ENCODE results near the gene SEMA6B. TPM values are rescaled to one million over a fixed set of nuclear protein-coding genes. Genes with fewer than 3 reads are reported as not detected.

Gene SEMA6B
- total and polyA plus RNA-seq, 2 of the 8 experiments (the other 6 are each of a cell fraction or from before 2014, with no cell fraction given) = 31.3 to 54.4 TPM

GRCh38 chr19:4555657-4556561 lies 3.6 kb downstream of the SEMA6B start:
- peaks cover 0 to 7% (median 3%) of the 10 kb centered on the region in 4 experiments; a peak in 4 of 7 replicates for H3K4me1 ChIP-seq (replicated peaks in 1 of 4; ENCODE audit: control insufficient read depth in 3 of 4, insufficient read depth in 4 of 4, low read length in 3 of 4)

More at GRCh38 chr19:4555657-4556561, 3.6 kb downstream of the SEMA6B start:
- Histone ChIP-seq H3K9ac (replicated peaks in 1 of 4; ENCODE audit: extremely low read depth in 1 of 4, low read depth in 3 of 4, low read length in 3 of 4) (no peak overlapping the region), H3K23ac (ENCODE audit: insufficient read length) (no peak overlapping the region), H2AFZ (ENCODE audit: low read length) (no peak overlapping the region), H2BK15ac (ENCODE audit: low read length) (no peak overlapping the region), H3K56ac (replicated peaks; ENCODE audit: insufficient read length, low read depth, low read length) (no peak overlapping the region), H2BK12ac (ENCODE audit: low read depth, low read length) (0 out of 2 replicates have a peak overlapping the region, but pooled peaks have one; percentile 19), H3K4me2 (ENCODE audit: insufficient read depth in 1 of 2, low read depth in 2 of 2, low read length in 2 of 2) (peak overlapping the region in 1 of 2 experiments; percentile 29; a peak in 2 of 4 replicates), H3K23me2 (ENCODE audit: low read depth, low read length) (peaks cover 10% of the 10 kb centered on the region; the same call in 1 of the 2 replicates), H3K18ac (ENCODE audit: extremely low read depth, low read length) (no peak overlapping the region; the same call in 1 of the 2 replicates), H2BK120ac (replicated peaks; ENCODE audit: low read depth, low read length) (no peak overlapping the region), H4K8ac (ENCODE audit: extremely low read depth, insufficient read depth, low read length) (0 out of 2 replicates have a peak overlapping the region, but pooled peaks have one; percentile 57), H3K79me2 (ENCODE audit: control insufficient read depth in 1 of 2, insufficient read depth in 2 of 2, low read length in 2 of 2) (no peaks in the 10 kb centered on the region), H3K27ac (ENCODE audit: low read depth, low read length) (no peak overlapping the region), H3K9me3 (ENCODE audit: insufficient read depth in 2 of 2, low read depth in 1 of 2, low read length in 1 of 2) (no peaks in the 10 kb centered on the region), H4K5ac (ENCODE audit: insufficient read length, low read depth, low read length) (no peak overlapping the region), H3K4ac (replicated peaks; ENCODE audit: insufficient read length, low read depth, low read length) (no peak overlapping the region), H3K79me1 (ENCODE audit: low read depth, low read length) (peaks cover 2% of the 10 kb centered on the region; the same call in 1 of the 2 replicates), H3K4me3 (ENCODE audit: extremely low read depth in 1 of 4, insufficient read depth in 2 of 4, low read depth in 3 of 4, low read length in 4 of 4) (no peak overlapping the region), H2AK5ac (ENCODE audit: low read depth, low read length) (0 out of 2 replicates have a peak overlapping the region, but pooled peaks have one; percentile 5), H3K27me3 (replicated peaks in 1 of 4; ENCODE audit: control insufficient read depth in 3 of 4, extremely low read depth in 1 of 4, insufficient read depth in 3 of 4, low read length in 3 of 4) (no peaks in the 10 kb centered on the region), H3K14ac (ENCODE audit: insufficient read length) (no peak overlapping the region), H2BK20ac (ENCODE audit: low read length) (no peak overlapping the region), H4K91ac (replicated peaks; ENCODE audit: insufficient read length, low read length) (no peak overlapping the region), H3K36me3 (ENCODE audit: control insufficient read depth in 2 of 4, insufficient read depth in 4 of 4, low read length in 3 of 4) (peaks cover 9 to 35% (median 26%) of the 10 kb centered on the region in 4 experiments; a peak in 6 of 8 replicates), H2BK5ac (ENCODE audit: low read depth, low read length) (peak overlapping the region; percentile 83), H4K20me1 (replicated peaks in 1 of 2; ENCODE audit: control insufficient read depth in 1 of 2, insufficient read depth in 2 of 2, low read length in 2 of 2) (peaks cover 18 to 34% of the 10 kb centered on the region in 2 experiments)
- ChIA-PET CTCF (ENCODE audit: partially characterized antibody) (interaction anchor here (0.8 to 3.7 kb wide), 8 partner anchors 11 to 95 kb away, joined by 3 to 14 read pairs (median 6); partner anchors contain the start of gene PLIN5), POLR2A (ENCODE audit: partially characterized antibody) (no interaction called here)
- peak in 1 of 2 experiments; percentile 79 for DNase-seq (ENCODE audit: low read depth in 1 of 2, low spot score in 2 of 2)
- TF ChIP-seq YY1 (IDR thresholded peaks at IDR 0.05; ENCODE audit: low read depth, low read length) = no peak
- peak; percentile 31; the same call in 1 of the 2 replicates for TF ChIP-seq EGR1 (IDR thresholded peaks at IDR 0.05; ENCODE audit: borderline replicate concordance, low read depth, low read length)
- FAIRE-seq = no peak
- 88% methylated on average over 31 of the region's 43 CpGs; no CpG with 5 or more reads in 1 of the 2 experiments for WGBS, 2 experiments (ENCODE audit: extremely low coverage in 1 of 2, insufficient coverage in 1 of 2, insufficient read length in 1 of 2, insufficient replicate concordance in 2 of 2, low coverage in 1 of 2, low lambda C conversion rate in 2 of 2, missing lambda C conversion rate in 1 of 2)

All from H1 (cell line).